NCI-H2196 treated with DMSO at 0.1 percent for 48 hours (cell line): ENCODE measurements around the gene KRT25.

ENCODE experiments used
- DNase-seq: peaks from one replicate; lab custom pipeline; 2025; ENCODE audit not compliant: unreplicated experiment; lab: John Stamatoyannopoulos, UW

Gene KRT25, protein sequence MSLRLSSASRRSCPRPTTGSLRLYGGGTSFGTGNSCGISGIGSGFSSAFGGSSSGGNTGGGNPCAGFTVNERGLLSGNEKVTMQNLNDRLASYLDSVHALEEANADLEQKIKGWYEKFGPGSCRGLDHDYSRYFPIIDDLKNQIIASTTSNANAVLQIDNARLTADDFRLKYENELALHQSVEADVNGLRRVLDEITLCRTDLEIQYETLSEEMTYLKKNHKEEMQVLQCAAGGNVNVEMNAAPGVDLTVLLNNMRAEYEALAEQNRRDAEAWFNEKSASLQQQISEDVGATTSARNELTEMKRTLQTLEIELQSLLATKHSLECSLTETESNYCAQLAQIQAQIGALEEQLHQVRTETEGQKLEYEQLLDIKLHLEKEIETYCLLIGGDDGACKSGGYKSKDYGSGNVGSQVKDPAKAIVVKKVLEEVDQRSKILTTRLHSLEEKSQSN

DNA sequence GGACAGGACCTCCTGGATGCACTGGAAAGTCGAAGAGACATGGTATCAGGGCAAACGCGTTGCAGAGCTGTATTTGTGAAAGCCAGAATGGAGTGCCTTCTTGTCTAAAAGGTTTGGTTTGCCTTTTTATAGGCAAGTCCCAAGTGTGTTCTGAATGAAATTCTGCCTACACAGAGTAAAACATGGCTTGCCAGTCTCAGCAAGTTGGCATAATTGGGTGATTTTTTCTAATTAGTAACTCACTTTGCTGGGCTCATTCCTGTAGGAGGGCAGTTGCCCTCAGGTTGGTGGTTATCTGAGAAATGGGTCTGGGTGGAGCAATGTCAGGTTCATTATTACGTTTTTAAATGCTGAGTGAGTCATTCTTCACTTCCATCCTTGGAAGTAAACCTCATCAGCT is at the start of gene KRT25:
Gene KRT25, minus strand, starts transcription at position 101 of the 400 bp plus-strand sequence. Its CDS starts 60 bp downstream, at position 41.
- no peak for DNase-seq

DNA sequence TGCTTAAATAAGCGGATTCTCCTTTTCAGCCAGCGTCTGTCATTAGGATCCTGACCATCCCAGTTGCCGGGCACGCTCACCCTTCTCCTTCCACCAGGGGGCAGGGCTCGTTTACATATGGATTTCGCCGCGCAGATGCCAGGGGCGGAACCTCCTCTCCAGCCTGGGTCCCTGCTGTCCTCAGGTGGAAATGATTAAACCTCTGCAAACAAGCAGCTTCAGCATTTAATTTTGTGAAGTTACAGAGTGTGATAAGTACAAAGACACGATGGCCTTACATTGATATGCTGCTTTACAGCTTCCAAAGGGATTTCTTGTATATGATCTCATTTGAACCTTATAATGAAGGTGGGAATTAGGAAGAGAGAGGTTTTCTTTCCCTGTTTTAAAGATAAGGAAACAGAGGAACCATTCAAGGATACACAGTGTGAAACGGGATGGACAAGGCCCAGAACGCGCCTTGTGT is 48.5 kb upstream of the KRT25 start:
- DNase-seq: peak; percentile 54

DNA sequence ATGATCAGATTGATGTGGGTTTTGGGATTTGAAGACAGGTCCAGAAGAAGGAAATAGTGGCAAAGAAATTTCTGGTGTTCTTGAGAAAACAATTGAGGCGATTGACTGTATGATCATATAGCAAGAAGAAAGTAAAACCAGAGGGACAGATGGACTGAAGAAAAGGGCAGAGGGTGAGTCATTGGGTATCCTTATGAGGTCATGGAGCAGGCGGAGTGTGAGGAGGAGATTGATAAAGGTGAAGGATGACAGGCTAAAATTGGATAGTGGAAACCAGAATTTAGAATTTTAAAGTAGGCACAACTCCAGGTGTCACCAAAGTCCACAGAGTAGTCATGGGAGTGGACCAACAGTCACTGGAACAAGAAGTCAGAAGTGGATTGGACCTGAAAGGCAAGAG is 46.0 kb upstream of the KRT25 start:
- no peak for DNase-seq

DNA sequence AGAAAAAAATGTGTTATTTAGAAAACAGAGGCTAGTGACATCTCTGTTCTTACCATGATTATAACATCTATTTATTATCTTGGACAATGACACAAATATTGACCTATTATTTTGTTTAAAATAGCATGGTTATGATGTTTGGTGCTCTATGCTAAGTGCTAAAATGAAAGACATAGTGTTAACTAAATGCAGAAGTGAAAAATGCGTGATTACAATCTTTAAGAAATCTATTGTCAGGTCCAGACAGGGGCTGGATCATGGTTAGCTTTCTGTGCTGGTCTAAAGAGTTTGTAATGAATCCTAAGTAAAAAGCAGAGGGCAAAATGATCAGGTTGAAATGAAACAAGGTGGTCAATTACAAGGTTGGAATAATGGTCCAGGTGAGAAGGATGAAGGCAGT is 45.2 kb upstream of the KRT25 start:
- no peak for DNase-seq

DNA sequence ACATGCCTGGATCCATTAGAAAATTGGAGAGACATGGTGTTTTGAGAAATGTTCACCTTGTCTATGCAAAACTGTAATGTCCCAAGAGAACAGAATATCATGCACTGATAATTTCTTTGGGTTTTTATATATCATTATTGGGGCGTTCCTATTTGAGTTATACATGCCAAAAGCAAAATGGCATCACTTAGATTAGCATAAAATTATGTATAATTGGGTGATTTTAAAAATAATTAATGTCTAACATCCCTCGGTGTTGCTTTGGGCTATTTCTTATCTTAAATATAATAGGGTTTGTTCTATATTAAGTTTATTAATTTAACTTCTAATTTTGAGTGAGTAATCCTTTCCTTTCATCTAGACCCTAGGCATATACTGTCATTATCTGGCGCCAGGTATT is 44.7 kb upstream of the KRT25 start, which contains the start of gene KRT28:
Gene KRT28, minus strand, starts transcription at position 101 of the 400 bp plus-strand sequence. Its CDS starts 66 bp downstream, at position 35.
- DNase-seq: no peak

DNA sequence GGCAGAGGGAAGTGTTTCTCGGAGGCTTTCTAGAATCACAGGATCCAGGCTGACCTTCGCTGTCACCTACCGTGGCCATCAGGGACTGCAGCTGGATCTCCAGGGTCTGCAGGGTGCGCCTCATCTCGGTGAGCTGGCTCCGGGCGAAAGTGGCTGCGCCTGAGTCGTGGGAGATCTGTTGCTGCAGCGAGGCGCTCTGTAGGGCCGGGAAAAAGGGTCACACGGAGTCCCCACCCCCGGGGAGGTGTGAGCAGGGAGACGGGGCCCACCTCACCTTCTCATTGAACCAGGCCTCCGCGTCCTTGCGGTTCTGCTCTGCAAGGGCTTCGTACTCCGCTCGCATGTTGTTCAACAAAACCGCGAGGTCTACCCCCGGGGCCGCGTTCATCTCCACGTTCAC is 41.7 kb upstream of the KRT25 start:
- no peak for DNase-seq

DNA sequence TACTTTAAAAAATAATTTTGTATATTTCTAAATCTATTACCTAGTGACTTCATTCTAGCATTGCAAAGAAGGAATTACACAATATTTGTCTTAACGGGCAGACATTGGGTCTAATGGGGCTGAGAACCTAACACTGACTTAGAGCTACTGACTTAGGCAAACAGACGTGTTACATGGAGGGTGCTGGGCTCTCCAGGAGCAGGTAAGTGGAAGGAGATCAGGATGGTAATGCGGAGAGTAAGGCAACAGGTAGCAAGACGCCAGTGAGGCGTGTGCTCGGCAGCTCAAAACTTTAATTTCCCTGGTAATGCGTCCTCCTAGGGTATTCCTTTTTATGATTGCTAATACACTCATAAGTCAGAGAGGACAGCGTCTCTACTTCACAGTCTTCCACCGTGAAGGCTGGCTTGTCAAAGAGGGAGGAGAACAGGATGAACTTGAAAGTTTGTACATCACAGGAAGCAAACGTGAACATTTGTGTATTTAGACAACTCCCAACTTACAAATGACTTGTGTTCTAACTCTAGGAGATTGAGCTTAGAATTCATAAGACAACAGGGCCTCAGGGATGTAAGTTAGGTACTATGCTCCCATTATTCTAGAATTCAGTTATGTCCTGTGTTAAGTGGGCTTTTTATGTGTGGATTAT is 40.0 kb upstream of the KRT25 start:
- DNase-seq: no peak

DNA sequence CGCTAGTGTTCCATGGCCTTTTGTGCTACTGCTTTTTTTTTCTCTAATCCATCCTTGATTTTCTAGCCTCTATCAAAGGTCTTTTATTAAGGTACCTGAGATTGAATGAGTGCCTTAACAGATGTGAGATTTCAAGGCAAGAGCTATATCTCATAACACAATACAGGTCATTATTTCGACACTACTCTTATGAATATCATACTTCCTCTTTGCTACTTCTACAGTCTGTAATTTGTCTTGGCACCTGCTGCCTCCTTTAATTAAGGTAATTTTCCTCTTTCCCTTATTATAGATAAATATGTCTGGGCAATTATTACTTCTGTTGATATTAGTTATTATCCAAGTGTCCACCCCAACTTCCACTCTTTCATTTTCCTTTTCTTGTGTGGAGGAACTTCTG is 39.3 kb upstream of the KRT25 start:
- DNase-seq: no peak

DNA sequence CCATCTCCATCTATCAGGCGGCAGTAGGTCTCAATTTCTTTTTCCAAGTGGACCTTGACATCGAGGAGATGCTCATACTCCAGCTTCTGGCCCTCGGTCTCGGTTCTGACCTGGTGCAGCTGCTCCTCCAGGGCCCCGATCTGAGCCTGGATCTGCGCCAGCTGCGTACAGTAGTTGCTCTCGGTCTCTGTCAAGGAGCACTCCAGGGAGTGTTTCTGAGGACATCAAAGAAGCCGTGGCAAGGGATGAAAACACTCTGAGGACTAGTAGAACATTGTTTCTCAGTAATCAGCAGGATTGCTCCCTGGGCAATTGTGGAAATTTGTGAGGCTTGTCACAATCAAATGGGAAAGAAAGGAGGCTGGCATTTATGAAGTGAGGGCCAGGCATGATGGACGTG is 38.7 kb upstream of the KRT25 start:
- DNase-seq: no peak

DNA sequence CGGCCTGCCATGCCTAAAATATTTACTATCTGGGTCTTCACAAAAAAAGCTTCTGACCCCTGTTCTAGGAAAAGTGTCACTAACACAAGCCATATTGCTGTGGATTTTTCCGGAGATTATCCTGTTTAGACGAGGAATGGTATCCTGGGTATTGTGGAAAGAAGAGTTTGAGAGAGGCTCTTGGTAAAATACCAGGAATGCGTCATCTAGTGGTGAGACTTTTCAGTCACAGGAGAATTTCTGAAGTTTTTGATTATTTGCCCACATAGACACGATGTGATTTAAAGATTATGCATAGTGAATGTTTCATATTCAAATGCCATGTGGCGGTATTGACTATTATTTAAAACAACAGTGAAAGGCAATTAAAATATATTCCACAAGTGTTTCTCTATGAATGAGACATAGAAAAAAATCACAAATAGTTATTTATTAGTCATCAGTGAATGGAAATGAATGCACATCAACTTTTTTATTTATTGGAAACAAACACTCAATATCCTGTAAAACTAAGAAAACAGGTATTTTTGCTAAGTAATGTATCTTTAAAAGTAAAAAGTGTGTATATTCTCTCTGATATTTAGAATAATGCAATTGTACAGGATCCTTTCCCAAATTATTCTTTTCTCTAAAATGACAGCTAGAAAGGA is 36.8 kb upstream of the KRT25 start:
- no peak for DNase-seq

DNA sequence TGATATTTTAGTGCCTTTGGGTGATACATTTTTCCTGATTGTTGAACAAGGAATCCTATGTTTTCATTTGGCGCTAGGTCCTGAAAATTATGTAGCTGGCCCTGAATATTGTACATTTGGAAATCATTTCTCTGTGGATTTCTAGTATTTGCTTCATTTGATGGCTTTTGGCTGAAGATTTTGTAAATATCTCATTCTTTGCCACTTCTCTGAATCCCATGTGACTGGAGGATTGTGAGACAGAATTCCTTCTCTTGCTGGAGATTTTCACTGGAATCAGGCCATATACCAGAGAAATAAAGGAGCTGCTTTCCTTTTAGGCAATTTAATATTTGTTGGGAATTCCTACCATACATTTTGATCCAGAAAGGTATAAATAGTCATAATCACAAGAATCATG is 36.0 kb upstream of the KRT25 start:
- DNase-seq: no peak

DNA sequence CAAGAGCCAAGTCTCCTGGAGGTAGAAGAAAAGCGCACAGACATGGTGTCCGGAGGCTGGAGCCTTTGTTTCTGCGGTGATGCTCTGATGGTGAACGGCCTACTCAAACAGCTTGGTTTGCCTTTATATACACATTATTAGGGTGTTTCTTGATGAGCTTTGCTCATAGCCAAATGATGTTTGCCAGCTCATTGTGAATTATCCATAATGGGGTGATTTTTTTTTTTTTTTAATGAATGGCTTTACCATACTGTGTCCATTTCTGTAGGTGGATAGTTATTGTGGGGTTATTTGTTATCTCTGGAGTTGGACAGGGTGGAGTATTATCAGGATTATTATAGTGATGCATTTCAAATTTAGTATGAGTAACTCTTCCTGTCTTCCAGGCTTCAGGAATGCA is 27.3 kb upstream of the KRT25 start, which contains the start of gene KRT27:
Gene KRT27, minus strand, starts transcription at position 101 of the 400 bp plus-strand sequence. Its CDS starts 57 bp downstream, at position 44.
- DNase-seq: no peak

DNA sequence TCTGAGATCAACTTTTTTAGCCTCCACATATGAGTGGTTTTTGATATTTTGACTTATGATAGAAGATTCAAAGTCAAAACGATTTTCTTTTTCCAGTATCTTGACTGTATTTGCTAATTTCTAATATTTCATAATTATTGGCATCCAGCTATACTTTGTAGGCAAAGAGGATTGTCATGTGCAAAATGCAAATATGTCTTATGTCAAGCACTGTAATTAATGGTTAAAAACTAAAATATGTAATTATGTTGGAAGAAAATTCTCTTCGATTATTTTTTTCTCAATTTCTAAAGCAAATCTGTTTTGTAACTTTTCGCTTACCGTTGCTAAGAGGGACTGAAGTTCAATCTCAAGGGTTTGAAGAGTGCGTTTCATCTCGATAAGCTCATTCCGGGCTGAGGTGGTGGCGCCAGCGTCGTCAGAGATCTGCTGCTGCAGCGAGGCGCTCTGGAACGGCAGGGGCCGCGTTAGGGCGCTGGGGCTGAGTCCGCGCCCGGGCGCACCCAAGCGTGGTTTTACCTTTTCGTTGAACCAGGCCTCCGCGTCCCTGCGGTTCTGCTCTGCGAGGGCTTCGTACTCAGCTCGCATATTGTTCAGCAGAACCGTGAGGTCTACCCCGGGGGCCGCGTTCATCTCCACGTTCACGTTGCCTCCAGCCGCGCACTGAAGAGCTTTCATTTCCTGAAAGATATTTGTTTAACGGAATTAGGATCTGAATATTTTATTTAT is 24.2 kb upstream of the KRT25 start:
- DNase-seq: no peak

DNA sequence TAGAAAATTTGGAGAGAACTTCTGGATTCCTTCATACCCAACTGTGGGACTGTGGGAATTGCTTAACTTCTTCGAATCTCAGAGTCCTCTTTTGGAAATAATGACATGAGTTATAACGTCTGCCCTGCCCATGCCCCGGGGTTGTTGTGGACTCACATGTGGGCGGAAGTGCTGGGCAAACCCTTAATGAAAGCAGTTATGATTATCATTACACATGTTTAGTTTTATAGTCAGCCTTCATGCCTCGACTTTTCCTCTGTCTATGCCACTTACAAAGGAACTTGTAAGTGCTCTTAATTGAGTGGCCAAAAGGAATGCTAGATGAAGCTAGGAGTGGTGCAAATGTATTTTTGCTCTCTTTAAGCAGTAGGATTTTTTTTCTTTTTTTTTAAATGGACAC is 23.3 kb upstream of the KRT25 start:
- DNase-seq: no peak

DNA sequence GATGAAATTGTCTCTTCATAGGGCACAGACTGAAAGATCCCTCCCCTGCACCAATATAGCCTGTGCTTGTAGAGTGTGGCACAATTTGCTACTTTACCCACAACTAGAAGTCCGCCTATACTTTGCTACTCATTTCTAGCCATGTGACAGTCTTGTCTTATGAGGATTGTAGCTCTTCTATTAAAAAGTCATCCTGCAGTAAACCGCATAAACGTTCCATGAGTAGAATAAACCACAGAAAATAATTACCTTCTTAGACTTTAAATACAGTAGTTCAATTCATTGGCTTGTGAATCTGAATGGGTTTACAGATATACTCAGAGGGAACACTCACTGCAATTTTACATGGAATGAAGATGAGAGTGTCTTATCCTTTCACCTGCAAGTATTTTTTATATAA is 22.8 kb upstream of the KRT25 start:
- DNase-seq: no peak

DNA sequence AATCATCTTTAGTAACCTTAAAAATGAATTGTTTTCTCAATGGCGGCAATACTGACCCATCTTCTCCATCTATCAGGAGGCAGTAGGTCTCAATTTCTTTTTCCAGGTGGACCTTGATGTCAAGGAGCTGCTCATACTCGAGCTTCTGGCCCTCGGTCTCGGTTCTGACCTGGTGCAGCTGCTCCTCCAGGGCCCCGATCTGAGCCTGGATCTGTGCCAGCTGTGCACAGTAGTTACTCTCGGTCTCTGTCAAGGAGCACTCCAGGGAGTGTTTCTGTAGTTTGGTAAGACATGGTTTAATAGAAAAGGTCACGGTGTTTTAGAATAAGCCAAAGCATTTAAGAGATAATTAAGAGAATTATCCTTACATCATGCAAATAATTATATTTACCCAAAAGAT is 22.3 kb upstream of the KRT25 start:
- DNase-seq: no peak

DNA sequence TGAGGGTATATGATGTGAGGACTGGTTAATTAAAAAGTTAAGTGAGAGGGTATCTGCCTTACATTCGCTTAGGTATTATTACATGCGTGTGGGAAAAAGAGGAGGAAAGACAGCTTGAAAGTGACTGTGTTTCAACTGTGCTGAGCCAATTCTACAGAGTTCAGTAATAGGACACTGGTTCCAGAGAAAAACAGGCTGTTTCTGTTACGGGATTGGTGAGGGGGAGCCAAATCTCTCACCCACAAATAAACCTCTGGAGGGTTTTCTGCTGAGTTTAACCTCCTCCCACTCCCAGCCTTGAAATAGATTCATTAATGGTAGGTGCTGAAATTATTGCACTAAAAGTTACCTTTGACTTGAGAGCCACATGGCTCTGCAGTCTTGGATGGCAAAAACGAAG is 20.8 kb upstream of the KRT25 start:
- DNase-seq: no peak

DNA sequence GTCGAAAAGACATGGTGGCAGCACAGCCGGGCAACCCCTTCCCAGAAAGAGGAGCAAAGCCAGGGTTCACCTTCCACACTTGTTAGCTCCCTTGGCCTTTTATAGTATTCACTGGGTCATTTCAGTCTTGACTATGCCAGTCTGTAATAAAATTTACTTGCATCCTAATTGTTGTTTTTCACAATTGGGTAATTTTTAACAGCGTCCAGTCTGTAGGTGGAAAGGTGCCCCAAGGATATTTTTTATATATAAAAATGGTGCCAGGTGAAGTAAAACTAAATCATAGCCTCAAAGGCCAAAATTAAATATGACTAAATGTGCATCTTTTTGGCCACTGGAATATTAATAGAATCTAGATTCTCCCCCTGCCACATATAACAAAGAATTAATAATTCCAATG is 17.0 kb upstream of the KRT25 start, which contains the start of gene KRT26:
Gene KRT26, minus strand, starts transcription at position 101 of the 400 bp plus-strand sequence. Its CDS starts 88 bp downstream, at position 13.
- DNase-seq: no peak

DNA sequence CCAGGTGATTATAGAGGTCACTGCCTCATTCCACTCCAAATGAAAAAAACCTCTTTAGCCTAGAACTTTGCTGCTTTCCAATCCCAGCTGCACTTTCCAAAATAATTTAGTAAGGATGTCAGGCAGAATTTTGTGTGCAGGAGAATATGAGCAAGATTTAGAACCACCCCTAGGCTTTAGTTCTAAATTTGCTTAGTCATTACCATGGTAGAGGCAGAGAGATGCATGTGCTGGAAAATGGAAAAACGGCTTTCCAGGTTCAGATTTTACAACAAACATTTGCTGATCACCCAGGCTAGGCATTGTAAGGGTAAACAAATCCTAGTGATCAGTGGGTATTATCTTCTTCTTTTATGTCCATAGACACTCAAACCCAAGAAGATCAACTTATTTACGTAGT is 10.5 kb upstream of the KRT25 start:
- no peak for DNase-seq

DNA sequence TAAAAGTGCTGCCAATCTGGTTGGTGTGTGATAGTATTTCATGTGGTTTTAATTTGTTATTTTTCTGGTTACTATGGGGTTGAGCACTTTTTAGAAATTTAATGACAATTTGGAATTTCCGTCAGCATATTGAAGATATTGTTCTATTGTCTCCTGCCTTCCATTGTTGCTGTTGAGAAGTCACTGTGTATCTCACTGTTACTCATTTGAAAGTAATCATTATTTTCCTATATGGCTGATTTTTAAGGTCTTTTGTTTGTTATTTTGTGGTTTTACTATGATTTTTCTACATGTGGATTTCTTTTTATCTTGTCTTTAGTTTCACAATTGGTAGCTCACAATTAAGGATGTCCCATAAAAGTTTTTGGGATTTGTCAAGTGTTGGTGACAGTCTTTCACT is 8.6 kb upstream of the KRT25 start:
- no peak for DNase-seq
